ENCODE results near the gene SLC15A4. TPM values are rescaled to one million over a fixed set of nuclear protein-coding genes. Genes with fewer than 3 reads are reported as not detected.

Gene SLC15A4
- total and polyA plus RNA-seq, 8 donors = 0.89 to 37.8 (median 4.2) TPM

- Histone ChIP-seq H3K27ac (no peak overlapping the region), H3K27me3 (no peaks in the 10 kb centered on the region), H3K4me3 (no peak overlapping the region), H3K36me3 (peaks cover 29 to 50% (median 48%) of the 10 kb centered on the region in 4 donors), H3K4me1 (peaks cover 0 to 13% (median 0%) of the 10 kb centered on the region in 4 donors), H3K9me3 (no peaks in the 10 kb centered on the region)
- 78 to 86% (median 82%) methylated on average over 5 to 11 of the region's 11 CpGs for WGBS, 5 donors
- TF ChIP-seq CTCF (IDR thresholded peaks at IDR 0.05) = no peak
- TF ChIP-seq POLR2AphosphoS5 (IDR thresholded peaks at IDR 0.05) = no peak
- TF ChIP-seq EP300 (IDR thresholded peaks at IDR 0.05) = no peak
- no peak for TF ChIP-seq POLR2A (IDR thresholded peaks at IDR 0.05)
- DNase-seq = no peak
- intact Hi-C loops (cut with DNase I; ENCODE audit: low total_unique reads) = no loop called here
These were observed 33.5 kb downstream of the SLC15A4 start for GRCh38 chr12:128790221-128790620.

GRCh38 chr12:128789356-128789929 is 34.3 kb downstream of the SLC15A4 start:
- DNase-seq = no peak
- WGBS, 5 donors = 69 to 75% (median 75%) methylated on average over 12 of the region's 12 CpGs

GRCh38 chr12:128787827-128788226 is 35.9 kb downstream of the SLC15A4 start:
- 59 to 72% (median 69%) methylated on average over 2 of the region's 2 CpGs for WGBS, 5 donors
- intact Hi-C loops (cut with DNase I; ENCODE audit: low total_unique reads) = no loop called here
- DNase-seq = no peak
- TF ChIP-seq CTCF (IDR thresholded peaks at IDR 0.05) (no peak), POLR2A (IDR thresholded peaks at IDR 0.05) (no peak), EP300 (IDR thresholded peaks at IDR 0.05) (no peak), POLR2AphosphoS5 (IDR thresholded peaks at IDR 0.05) (no peak)
- Histone ChIP-seq H3K4me1 (no peaks in the 10 kb centered on the region), H3K9me3 (no peaks in the 10 kb centered on the region), H3K27me3 (no peaks in the 10 kb centered on the region), H3K36me3 (peaks cover 16 to 27% (median 24%) of the 10 kb centered on the region in 4 donors), H3K4me3 (no peak overlapping the region), H3K27ac (no peak overlapping the region)

More at GRCh38 chr12:128789356-128789929, 34.3 kb downstream of the SLC15A4 start:
- intact Hi-C loops (cut with DNase I; ENCODE audit: low total_unique reads) = no loop called here
- Histone ChIP-seq H3K4me3 (no peak overlapping the region), H3K4me1 (peaks cover 0 to 5% (median 0%) of the 10 kb centered on the region in 4 donors), H3K36me3 (peaks cover 29 to 43% (median 40%) of the 10 kb centered on the region in 4 donors), H3K9me3 (no peaks in the 10 kb centered on the region), H3K27ac (no peak overlapping the region), H3K27me3 (no peaks in the 10 kb centered on the region)
- TF ChIP-seq CTCF (IDR thresholded peaks at IDR 0.05) (no peak), EP300 (IDR thresholded peaks at IDR 0.05) (no peak), POLR2A (IDR thresholded peaks at IDR 0.05) (no peak), POLR2AphosphoS5 (IDR thresholded peaks at IDR 0.05) (no peak)

- Histone ChIP-seq H3K4me3 (no peak overlapping the region), H3K4me1 (no peaks in the 10 kb centered on the region), H3K27me3 (no peaks in the 10 kb centered on the region), H3K36me3 (peaks cover 7 to 17% (median 14%) of the 10 kb centered on the region in 4 donors), H3K9me3 (no peaks in the 10 kb centered on the region), H3K27ac (no peak overlapping the region)
- 88 to 95% (median 91%) methylated on average over 15 to 17 of the region's 17 CpGs for WGBS, 5 donors
- intact Hi-C loops (cut with DNase I; ENCODE audit: low total_unique reads) = no loop called here
- TF ChIP-seq POLR2A (IDR thresholded peaks at IDR 0.05) (no peak), POLR2AphosphoS5 (IDR thresholded peaks at IDR 0.05) (no peak), EP300 (IDR thresholded peaks at IDR 0.05) (no peak), CTCF (IDR thresholded peaks at IDR 0.05) (no peak)
- DNase-seq = no peak
These were observed 36.9 kb downstream of the SLC15A4 start for GRCh38 chr12:128786741-128787391.

Measured in stomach (tissue), 9 donors.